NCI-H345 treated with DMSO at 0.1 percent for 48 hours (cell line): ENCODE results near the gene CAPN2.
"Not testable (repeated sequence)": the region's sequence is repeated elsewhere in the genome, so short reads cannot be mapped to it uniquely, and the experiment has no call there.

Experiments
- DNase-seq: peaks from one replicate; lab custom pipeline; 2025; ENCODE audit not compliant: unreplicated experiment; lab: John Stamatoyannopoulos, UW

CAPN2 gene

DNA sequence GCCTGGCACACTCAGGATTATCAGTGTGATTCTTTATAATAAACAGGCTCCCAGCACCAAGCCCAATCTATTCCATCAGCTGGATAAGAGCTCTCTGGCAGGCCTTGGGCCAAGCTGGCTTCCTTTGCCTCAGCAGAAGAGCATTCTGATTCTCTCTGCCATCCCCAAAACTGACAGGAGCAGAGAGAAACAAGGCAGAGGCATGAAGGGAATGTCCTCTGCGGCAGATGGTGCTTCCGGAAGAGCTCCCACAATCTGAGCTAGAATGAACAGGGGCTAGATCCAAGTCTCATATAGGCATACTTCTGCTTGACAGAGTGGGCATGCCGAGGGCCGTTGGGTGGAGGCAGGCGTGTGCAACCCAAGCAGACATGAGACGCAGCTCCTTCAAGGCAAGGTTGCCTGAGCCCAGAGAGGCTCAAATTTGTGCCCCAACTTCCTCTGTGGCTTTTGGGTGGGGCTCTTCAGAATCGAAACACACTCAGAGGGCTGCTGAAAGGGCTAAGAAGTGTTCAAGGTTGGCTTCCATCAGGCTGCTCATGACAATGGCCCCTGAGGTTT, 4.0 kb downstream of the CAPN2 start:
- DNase-seq, result no peak

DNA sequence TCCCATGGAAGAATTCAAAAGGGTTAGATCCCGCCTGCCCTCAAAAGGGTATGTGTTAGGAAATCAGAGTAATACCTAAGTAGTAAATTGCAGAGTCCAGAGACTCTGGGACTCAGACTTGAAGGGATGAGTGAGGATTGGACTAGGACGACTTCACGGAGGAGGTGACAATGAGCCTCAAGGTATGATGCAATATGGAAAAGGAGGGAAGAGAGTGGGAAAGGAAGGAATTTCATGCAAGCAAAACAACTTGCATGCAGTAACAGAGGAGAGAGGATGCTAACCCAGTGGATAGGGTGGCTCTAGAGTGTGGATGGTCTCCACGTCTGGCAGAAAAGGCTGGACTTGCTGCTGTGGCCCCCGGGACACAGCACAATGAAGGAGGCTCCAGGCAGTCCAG, 4.8 kb downstream of the CAPN2 start:
- no peak for DNase-seq

DNA sequence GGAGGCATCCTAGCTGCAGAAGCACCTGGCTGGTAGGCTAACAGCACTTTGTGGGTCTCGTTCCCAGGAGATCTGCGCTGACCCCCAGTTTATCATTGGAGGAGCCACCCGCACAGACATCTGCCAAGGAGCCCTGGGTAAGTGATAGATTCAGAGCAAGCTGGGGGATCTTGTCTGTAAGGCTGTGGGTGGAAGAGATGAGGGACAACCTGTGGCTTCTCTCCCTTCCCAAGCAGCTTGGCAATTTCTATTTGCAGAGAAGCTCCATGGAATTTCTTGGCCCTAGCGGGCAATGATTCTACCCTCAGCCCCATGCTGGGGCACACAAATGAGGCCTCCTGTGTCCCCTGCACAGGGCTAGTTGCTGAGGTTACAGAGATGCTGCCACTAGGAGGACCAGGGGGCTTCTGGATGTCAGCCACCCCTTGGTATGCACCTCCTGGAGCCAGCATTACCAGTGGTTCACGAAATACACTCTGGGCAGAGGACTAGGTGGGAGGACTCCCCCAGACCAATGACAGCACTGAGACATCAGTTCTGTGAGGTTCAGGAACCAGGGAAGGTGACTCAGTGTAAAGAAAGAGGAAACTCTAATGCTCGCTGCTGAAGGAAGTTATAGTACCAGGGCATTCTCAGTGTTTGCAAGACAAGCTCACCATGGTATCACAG, 5.5 kb downstream of the CAPN2 start:
- no peak for DNase-seq

DNA sequence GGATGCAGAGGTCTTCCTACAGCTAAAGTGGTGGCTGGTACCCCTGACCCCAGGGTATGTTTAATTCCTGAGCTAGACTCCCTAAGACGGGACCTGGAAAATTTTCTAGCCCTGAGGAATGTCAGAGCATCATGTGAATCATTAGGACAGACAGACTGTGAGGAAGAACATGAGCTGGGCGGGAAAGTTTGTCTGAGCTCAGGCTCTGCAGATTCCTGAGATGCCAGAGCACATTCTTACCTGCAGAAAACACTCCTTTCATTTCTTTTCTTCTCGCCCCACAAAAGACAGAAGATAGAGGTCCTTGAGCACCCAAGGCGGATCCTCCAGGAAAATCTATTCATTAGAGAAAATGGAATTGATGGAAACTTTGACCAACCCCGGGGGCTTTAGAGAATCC, 6.5 kb downstream of the CAPN2 start:
- DNase-seq, result no peak

DNA sequence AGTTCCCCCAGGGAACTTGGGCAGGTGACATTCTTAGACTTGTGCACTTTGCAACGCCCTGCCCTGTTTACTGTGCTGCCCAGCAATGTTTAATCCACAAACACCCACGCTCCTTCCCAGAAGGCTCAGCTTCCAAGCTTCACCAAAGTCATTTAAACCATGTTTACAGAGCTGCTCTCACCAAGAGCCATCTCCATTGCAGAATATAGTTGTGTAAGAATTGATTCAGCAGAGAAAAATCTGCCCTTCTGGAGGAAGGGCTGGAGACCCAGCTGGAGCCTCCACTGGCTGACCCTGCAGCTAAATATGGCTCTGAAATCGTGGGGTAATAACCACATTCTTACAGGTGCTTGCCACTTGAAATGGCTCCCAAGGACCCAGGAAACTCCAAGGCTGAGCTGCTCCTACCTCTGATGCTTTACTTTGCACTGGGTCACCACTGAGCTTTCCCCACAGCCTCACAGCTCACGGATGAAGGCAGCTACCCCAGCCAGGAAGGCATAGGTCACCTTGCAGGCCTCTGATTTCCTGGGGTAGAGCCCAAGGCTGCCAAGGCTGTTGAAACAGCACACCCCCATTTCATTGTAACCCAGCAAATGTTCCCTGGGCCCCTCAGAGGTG, 8.7 kb downstream of the CAPN2 start:
- no peak for DNase-seq

DNA sequence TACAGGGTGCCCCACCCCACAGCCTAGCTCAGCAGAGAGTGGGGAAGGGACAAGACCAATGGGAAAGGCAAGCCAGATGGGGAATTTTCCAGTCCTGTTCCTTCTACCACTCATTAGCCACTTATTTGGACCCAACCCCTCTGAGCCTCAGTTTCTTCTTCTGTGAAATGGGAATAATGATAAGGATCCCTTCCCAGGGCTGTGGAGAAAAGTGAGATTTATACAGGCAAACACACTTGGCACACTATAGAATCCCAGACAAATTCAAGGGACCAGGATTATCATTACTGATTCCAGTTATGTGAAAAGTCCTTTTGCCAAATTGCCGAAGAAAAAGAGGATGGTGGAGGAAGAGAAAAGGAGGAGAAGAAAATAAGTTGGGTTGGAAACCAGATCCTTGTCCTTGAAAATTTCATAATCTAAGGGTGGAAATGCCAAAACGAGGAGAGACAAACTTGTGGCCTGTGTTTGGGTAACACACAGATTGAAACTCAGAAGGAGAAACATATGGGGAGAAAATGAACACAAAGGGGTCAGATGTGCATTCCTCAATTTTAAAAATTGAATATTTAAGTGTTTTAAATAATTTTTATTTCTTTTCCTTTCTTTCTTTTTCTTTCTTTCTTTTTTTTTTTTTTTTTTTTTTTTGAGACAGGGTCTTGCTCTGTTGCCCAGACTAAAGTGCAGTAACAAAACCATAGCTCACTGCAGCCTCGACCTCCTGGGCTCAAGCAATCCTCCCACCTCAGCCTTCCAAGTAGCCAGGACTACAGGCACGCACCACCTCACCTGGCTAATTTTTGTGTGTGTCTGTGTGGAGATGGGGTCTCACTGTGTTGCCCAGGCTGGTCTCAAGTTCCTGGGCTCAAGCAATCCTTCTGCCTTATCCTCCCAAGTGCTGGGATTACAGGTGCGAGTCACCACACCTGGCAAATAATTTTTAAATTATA, 9.6 kb downstream of the CAPN2 start:
- DNase-seq, result no peak

DNA sequence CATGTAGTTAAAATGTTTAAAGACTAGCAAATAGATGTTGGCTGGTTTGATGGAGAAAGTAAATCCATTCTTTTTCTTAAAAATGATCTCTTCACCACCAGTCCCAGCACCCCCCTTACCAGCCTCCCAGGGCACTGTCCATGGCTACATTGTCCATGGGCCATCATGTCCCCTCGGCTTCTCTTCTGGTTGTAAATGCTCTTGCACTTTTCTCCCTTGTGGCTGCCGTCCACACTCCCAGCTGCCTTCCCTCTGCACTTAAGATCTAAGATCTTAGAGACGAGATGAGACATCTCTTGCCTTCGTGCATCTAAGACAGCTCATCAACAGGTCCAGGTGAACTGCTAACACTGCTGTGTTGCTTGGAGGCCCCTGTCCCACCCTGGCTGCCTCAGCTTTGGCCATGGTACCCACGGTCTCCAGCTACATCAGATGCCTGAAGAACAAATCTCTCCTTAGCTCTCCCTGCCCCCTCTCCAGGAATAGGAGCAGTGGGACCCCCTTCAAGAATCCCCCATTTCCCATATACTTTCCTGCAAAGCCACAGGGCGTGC, 11.1 kb downstream of the CAPN2 start:
- DNase-seq, result no peak

DNA sequence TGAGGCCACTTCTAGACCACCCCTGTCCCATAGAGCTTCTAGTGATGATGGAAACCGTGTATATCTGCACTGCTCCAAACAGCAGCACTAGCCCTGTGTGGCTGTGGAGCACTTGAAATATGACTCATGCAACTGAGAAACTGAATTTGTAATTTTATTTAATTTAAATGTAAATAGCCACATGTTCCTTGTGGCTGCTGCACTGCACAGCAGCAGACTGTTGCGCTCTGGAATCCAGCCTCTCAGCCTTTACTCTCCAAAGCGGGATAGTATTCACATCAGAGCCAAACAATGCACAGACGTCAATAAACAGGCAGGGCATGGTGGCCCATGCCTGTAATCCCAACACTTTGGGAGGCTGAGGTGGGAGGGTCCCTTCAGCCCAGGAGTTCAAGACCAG, 12.0 kb downstream of the CAPN2 start:
- no peak for DNase-seq

DNA sequence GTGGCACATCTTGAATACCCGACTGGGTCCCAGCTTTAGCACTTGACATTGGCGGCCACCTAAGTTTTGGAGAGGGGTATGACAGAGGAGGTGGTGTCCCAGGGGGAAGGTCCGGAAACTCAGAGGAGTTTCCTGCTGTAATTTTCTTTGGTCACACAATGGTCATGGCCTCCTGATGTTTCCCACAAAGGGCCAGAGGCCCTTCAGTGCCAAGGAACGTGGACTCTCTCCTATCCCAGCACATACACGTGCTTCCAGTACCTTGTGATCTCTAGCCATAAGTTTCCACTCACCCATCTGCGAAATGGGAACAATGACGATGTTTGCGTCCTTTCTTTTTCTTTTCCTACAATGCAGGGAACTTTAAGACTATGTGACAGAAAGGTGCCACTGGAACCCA, 13.2 kb downstream of the CAPN2 start:
- no peak for DNase-seq

DNA sequence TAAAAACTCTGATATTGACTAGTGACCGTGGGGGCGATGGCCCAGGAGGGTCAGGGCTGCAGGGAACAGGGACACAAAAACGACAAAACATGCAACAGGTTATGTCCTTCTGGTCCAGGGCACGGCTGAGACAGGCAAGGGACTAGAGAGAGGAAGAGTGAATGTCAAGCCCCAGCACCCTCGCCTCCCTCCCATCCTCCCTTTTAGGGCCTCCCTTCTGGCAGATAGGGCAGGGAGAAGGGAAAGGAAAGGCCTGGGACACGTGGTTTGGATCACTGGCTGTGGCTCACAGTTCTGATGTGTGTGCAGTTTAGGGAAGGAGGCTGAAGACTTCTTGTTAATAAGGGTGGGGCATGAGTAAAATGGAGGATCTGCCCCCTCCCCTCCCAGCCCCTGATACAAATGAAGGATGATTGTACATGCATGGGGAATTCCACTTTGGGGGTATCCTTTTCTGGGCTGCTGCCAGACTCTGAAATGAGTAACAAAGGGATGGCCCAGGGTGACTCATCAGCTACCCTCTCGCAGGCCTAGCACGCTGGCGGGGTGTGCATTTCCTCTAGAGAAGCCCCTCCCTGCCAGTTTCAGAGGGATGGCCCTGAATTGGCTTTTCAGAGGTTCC, 14.2 kb downstream of the CAPN2 start:
- no peak for DNase-seq

DNA sequence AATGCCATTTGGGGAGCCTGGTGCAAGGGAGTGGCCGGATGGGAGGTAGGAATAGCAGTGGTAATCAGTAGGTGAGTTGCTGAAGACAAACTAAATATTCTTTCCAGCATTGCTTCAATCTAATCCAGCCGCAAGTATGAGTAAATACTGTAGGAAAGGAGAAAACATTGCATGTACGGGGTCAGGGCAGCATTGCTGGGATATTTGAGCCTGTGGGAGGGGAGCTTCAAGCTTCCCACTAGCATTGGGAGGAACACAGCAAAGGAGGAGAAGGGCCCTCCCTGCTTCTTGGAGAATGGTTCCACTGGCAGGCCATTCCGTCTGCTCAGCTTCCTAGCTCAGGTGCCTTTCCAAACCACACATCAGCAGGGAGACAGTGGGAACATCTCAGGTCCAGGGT, 15.2 kb downstream of the CAPN2 start:
- no peak for DNase-seq

DNA sequence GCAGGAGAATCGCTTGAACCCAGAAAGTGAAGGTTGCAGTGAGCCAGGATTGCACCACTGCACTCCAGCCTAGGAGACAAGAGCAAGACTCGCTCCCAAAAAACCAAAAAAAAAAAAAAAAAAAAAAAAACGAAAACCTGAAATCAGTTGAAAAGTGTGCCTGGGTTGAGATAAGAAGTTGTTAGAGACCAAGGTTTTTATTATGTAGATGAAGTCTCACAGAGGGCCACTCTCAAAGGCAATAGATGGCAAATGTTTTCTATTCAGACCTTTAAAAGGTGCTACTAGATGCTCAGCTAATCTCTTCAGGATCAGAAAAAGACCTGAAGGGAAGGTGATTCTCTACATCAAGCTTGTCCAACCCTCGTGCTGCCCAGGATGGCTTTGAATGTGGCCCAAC, 17.6 kb downstream of the CAPN2 start:
- DNase-seq, result no peak

DNA sequence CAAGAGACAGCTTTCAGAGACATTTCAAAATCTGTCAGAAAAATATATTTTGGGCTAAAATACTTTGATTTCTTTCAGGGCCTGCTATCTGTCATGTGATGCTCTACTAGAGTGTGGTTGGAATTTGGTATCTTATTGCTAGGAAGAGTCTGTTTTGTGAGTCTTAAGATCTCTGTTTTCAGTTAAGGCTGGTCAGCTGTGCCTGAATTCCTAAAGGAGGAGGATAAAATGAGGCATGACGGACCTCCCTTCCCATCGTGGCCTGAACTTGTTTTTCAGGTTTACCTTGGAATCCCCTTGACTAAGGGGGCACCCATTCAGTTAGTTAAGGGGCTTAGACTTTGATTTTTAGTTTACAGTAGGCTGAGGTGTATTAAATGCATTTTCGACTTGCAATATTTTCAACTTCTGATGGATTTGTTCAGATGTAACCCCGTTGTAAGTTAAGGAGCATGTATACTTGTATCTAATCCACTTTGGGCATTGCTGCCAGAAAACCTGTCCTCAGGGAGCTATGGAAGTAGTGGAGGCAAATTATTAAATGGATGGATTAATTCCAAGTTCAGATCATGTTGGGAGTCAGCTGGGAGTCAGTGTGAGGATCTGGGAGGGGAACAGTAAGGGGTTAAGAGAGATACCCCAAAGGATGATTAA, 18.3 kb downstream of the CAPN2 start:
- DNase-seq, result no peak

DNA sequence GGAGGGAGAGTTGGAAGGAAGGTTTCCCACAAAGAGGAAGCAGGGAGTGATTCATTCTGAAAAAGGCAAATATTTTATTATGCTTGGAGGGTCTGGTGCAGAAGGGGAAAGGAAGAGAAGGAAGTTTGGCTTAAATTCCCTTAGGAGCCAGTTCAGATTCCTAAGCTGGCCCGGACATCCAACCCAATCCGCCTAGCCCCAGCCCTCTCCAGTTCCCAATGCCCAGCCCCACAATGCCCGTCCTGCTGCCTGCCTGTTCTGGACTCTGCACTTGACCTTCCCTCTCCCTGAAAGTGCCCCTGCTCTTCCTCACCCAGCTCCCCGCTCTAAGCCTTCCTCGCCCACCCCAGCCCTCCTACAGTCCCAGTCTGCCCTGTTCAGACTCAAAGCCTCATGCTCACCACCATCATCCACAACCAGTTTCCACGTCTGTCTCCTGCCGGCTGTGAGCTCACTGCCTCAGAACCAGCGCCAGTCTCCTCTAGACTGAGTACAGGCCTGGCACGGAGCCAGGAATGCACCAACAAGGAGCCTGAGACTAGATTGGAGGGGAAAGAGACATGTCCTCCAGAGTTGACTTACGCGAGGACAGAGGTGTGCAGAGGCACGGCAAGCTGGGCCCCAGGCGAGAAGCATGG, 18.9 kb downstream of the CAPN2 start:
- DNase-seq, result no peak

DNA sequence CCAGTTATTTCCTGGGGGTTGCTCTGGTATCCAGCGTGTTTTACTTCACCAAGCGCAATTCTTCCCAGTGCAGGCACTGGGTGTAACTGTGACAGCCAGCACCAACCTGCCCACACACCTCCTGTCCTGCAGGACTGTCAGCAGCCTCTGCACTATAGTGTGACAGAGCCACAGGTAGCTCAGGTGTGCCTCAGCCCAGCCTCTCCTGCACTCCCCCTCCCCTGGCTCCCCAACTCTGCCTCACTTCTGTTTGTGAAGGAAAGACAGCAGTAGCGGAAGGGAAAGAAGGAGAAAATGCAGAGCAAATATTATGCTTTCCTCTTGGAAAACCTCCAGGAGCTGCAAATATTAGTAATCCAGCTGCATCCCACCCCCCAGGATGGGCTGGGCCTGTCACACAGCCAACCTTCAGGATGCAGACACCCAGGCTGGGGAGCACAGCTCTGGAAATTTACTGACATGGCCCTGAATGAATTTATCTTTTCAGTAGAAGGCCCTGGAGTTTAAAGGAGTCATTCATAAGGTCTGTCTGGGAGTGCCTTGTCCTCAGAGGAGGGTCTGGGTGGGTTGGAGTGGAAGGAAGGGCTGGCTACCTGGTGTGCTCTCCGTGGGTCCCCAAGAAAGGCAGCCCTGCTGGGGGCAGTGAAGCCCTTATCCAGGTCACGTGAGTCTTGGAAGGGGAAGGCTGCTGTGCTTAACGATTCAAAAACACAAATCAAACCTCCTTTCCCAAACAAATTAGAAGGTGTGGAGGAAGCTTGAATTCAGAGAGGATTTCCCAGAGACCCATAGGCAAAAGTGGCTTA, 20.9 kb downstream of the CAPN2 start:
- no peak for DNase-seq

DNA sequence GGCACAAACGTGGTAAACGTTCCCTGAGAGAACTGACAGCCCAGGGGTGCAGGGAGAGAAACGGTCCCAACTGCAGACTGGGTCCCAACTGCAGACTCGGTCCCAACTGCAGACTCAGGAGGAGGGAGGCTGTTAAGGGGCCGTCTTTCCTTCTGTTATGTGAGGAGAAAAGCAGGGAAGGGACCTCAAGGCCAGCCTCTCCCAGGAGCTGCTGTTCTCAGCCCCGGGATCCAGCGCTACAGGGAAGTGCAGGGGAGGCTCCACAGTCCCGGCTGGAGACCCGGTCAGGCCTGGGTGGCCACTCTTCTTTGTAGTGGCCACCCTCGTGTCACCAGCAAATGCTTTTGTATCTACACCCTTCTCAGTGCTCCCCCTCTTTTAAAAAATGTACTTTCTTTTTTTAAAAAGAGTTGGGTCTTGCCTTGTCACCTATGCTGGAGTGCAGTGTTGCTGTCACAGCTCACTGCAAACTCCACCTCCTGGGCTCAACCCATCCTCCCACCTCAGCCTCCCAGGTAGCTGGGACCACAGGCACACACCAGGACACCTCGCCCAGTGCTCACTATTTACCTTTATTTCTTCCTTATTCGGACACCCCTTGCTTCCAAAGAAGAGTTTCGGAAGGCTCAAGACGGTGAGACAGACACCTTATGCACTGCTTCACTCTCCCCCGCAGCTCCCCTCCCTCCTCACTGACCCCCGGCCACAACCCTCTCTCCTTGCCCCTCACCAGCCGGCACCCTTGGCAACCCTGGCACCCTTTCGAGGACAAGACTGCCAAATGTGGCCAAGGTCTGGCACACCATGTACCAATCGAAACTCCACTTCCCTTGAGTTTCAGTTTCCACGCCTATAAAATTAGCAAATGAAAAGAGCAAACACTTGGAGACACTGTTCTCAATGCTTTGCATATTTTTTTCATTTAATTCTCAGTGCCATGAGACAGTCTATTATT, 21.8 kb downstream of the CAPN2 start:
- DNase-seq, result no peak

DNA sequence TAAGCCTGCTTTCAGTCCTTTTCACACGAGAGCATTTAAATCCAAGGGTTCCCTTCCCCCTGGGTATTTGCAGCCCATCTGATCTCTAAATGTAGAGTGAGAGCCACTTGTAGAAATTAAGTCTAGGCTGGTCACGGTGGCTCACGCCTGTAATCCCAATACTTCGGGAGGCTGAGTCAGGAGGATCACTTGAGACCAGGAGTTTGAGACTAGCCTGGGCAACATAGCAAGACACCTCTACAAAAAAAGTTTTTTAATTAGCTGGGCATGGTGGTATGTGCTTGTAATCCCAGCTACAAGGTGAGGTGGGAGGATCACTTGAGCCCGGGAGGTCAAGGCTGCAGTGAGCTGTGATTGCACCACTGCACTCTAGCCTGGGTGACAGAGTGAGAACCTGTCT, 24.3 kb downstream of the CAPN2 start:
- not testable (repeated sequence) for DNase-seq

DNA sequence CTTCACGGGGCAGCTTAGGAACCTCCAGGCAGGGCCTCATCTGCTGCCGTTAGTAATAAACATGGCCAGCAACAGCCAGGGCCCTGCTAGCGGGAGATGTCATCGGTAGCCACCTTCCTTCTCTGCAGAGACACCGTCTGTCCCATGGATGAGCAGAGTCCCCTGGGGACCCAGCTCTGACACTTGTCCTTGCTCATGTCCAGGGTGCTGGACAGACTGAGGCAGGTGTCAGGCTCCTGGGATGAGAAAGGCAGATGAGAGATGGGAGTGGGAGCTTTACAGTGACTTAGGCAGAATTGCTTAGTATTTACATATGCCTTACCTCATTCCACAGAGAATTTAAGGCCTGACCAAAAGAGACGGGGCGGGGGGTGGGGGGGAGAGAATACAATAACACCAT, 25.0 kb downstream of the CAPN2 start:
- no peak for DNase-seq
